H9 (cell line): ENCODE measurements around the gene PNPO. TPM values are rescaled to one million over a fixed set of nuclear protein-coding genes. Genes with fewer than 3 reads are reported as not detected.

Experiments used
- DNase-seq: peaks from one replicate; pipeline ENCODE4 v3.0.0-alpha.2; 2017
- H2AFZ ChIP-seq: one replicate; pipeline ENCODE4 v1.6.1; 2013; ENCODE audit warnings: mild to moderate bottlenecking, low read length, control low read depth, moderate library complexity
- H2AK5ac ChIP-seq: 2 replicates; pipeline ENCODE4 v1.6.1; 2013; ENCODE audit warnings: low read length, control low read depth, mixed read lengths; ENCODE audit not compliant: insufficient read length
- H2BK120ac ChIP-seq: one replicate; pipeline ENCODE4 v1.6.1; 2013; ENCODE audit warnings: low read depth, mild to moderate bottlenecking, low read length, control low read depth, inconsistent platforms; ENCODE audit not compliant: poor library complexity, severe bottlenecking
- H2BK12ac ChIP-seq: 2 replicates; pipeline ENCODE4 v1.6.1; 2013; ENCODE audit warnings: low read length, control low read depth, mixed read lengths, low read depth; ENCODE audit not compliant: insufficient read length
- H2BK15ac ChIP-seq: 2 replicates; pipeline ENCODE4 v1.6.1; 2013; ENCODE audit warnings: low read depth, low read length, control low read depth
- H2BK20ac ChIP-seq: one replicate; pipeline ENCODE4 v1.6.1; 2013; ENCODE audit warnings: low read depth, mild to moderate bottlenecking, low read length, control low read depth, inconsistent platforms; ENCODE audit not compliant: poor library complexity, severe bottlenecking
- H2BK5ac ChIP-seq: 2 replicates; pipeline ENCODE4 v1.6.1; 2013; ENCODE audit warnings: low read length, control low read depth, mixed read lengths; ENCODE audit not compliant: insufficient read length
- H3K14ac ChIP-seq: 2 replicates; pipeline ENCODE4 v1.6.1; 2013; ENCODE audit warnings: low read length, control low read depth; ENCODE audit not compliant: insufficient read depth
- H3K18ac ChIP-seq: 2 replicates; pipeline ENCODE4 v1.6.1; 2013; ENCODE audit warnings: low read depth, mild to moderate bottlenecking, mixed read lengths, low read length, control low read depth; ENCODE audit not compliant: insufficient read length
- H3K23ac ChIP-seq: 2 replicates; pipeline ENCODE4 v1.6.1; 2013; ENCODE audit warnings: low read length, control low read depth, mixed read lengths, low read depth; ENCODE audit not compliant: insufficient read length
- H3K23me2 ChIP-seq: 2 replicates; pipeline ENCODE4 v1.6.1; 2013; ENCODE audit warnings: low read depth, mild to moderate bottlenecking, mixed read lengths, low read length, control low read depth; ENCODE audit not compliant: insufficient read length, poor library complexity, severe bottlenecking
- H3K27ac ChIP-seq: 2 replicates; pipeline ENCODE4 v1.5.1; 2013; ENCODE audit warnings: low read length, control low read depth, mixed read lengths, low read depth; ENCODE audit not compliant: insufficient read length
- H3K27me3 ChIP-seq: 2 replicates; pipeline ENCODE4 v1.6.1; 2013; ENCODE audit warnings: low read length, control low read depth, inconsistent platforms; ENCODE audit not compliant: insufficient read depth
- H3K4ac ChIP-seq: 2 replicates; pipeline ENCODE4 v1.6.1; 2013; ENCODE audit warnings: low read depth, mild to moderate bottlenecking, control low read depth, inconsistent platforms, low read length, moderate library complexity
- H3K4me1 ChIP-seq: 2 replicates; pipeline ENCODE4 v1.6.1; 2013; ENCODE audit warnings: low read length, control low read depth, inconsistent platforms; ENCODE audit not compliant: insufficient read depth
- H3K4me2 ChIP-seq: 2 replicates; pipeline ENCODE4 v1.6.1; 2013; ENCODE audit warnings: low read length, control low read depth, mixed read lengths; ENCODE audit not compliant: insufficient read length, insufficient read depth
- H3K56ac ChIP-seq: 2 replicates; pipeline ENCODE4 v1.6.1; 2013; ENCODE audit warnings: low read depth, mild to moderate bottlenecking, mixed read lengths, low read length, control low read depth; ENCODE audit not compliant: insufficient read length
- H3K79me1 ChIP-seq: 2 replicates; pipeline ENCODE4 v1.6.1; 2013; ENCODE audit warnings: low read depth, mild to moderate bottlenecking, moderate library complexity, low read length, control low read depth, inconsistent platforms; ENCODE audit not compliant: insufficient read depth, poor library complexity, severe bottlenecking
- H3K79me2 ChIP-seq: 2 replicates; pipeline ENCODE4 v1.6.1; 2013; ENCODE audit warnings: low read length, control low read depth, inconsistent platforms; ENCODE audit not compliant: insufficient read depth
- H3K9ac ChIP-seq: 2 replicates; pipeline ENCODE4 v1.6.1; 2013; ENCODE audit warnings: low read length, control low read depth, mixed read lengths; ENCODE audit not compliant: insufficient read length; ENCODE audit errors: extremely low read depth
- H3K9me3 ChIP-seq: one replicate; pipeline ENCODE4 v1.6.1; 2013; ENCODE audit warnings: low read depth, low read length, inconsistent platforms; ENCODE audit not compliant: control insufficient read depth
- H3T11ph ChIP-seq: one replicate; pipeline ENCODE4 v1.6.1; 2013; ENCODE audit warnings: mild to moderate bottlenecking, low read length, control low read depth, inconsistent platforms
- H4K20me1 ChIP-seq: one replicate; pipeline ENCODE4 v1.6.1; 2013; ENCODE audit not compliant: control insufficient read depth, insufficient read length, insufficient read depth
- H4K5ac ChIP-seq: 2 replicates; pipeline ENCODE4 v1.6.1; 2013; ENCODE audit warnings: low read depth, mild to moderate bottlenecking, mixed read lengths, low read length, control low read depth; ENCODE audit not compliant: insufficient read length
- H4K8ac ChIP-seq: replicated peaks from 2 replicates; pipeline ENCODE4 v1.6.1; 2013; ENCODE audit warnings: low read length, control low read depth, mixed read lengths, low read depth; ENCODE audit not compliant: insufficient read length
- H4K91ac ChIP-seq: 2 replicates; pipeline ENCODE4 v1.6.1; 2013; ENCODE audit warnings: low read depth, mild to moderate bottlenecking, moderate library complexity, mixed read lengths, low read length, control low read depth; ENCODE audit not compliant: insufficient read length
- H3K27ac Mint-ChIP-seq, 3 experiments: 2 replicates in 2 of 3; 3 replicates in 1 of 3; pipeline ENCODE4 v1.8.0; 2020 to 2021; ENCODE audit warnings: mixed read lengths in 3 of 3, mild to moderate bottlenecking in 1 of 3, moderate library complexity in 1 of 3
- H3K27me3 Mint-ChIP-seq: 2 replicates; pipeline ENCODE4 v1.8.0; 2021; ENCODE audit warnings: low read depth, mild to moderate bottlenecking, moderate library complexity, mixed read lengths
- H3K36me3 Mint-ChIP-seq, 3 experiments: 2 replicates in 2 of 3; 3 replicates in 1 of 3; pipeline ENCODE4 v1.8.0; 2020 to 2021; ENCODE audit warnings: low read depth in 3 of 3, mixed read lengths in 3 of 3; ENCODE audit not compliant: insufficient read depth in 1 of 3
- H3K4me1 Mint-ChIP-seq, 2 experiments: 2 replicates each; pipeline ENCODE4 v1.8.0; 2020; ENCODE audit warnings: mixed read lengths in 2 of 2
- H3K4me3 Mint-ChIP-seq, 2 experiments: 2 replicates in 1 of 2; 3 replicates in 1 of 2; pipeline ENCODE4 v1.8.0; 2020 to 2021; ENCODE audit warnings: mild to moderate bottlenecking in 2 of 2, mixed read lengths in 2 of 2, moderate library complexity in 1 of 2
- H3K9me3 Mint-ChIP-seq, 2 experiments: 2 replicates in 1 of 2; 3 replicates in 1 of 2; pipeline ENCODE4 v1.8.0; 2020; ENCODE audit warnings: mild to moderate bottlenecking in 2 of 2, mixed read lengths in 2 of 2, moderate library complexity in 1 of 2
- CTCF ChIP-seq: fragments of 200-600 bp; sonication (generic); conservative IDR thresholded peaks from 3 replicates; pipeline ENCODE4 v1.8.0; 2021; ENCODE audit warnings: antibody characterized with exemption, mild to moderate bottlenecking
- WGBS: extraction: QIAGEN DNeasy Blood & Tissue Kit; methylation state at CpG from one replicate; pipeline ENCODE4 v1.1.7; 2013; ENCODE audit warnings: missing lambda C conversion rate, low lambda C conversion rate, mixed read lengths; ENCODE audit not compliant: insufficient read length; ENCODE audit errors: extremely low coverage; 5-methylcytosine and 5-hydroxymethylcytosine counted together
- total RNA-seq: library from RNA; stranded (reverse); gene quantifications from 2 replicates; pipeline ENCODE4 v1.2.1, GENCODE V29; 2021

PNPO gene
- total RNA-seq, 1 experiment from 2014 or later: 6.7 TPM

- no peak overlapping the region for H3K56ac ChIP-seq
- no peak overlapping the region for H3K4ac ChIP-seq
- WGBS: no CpG with 5 or more reads among the region's 3 CpGs
- H4K20me1 ChIP-seq: no peaks in the 10 kb centered on the region
- Mint-ChIP-seq H3K27ac (no peak overlapping the region), H3K36me3 (peaks cover 13 to 57% (median 44%) of the 10 kb centered on the region in 3 experiments), H3K27me3 (no peaks in the 10 kb centered on the region), H3K9me3 (no peaks in the 10 kb centered on the region), H3K4me1 (no peaks in the 10 kb centered on the region), H3K4me3 (no peak overlapping the region)
- H3K27me3 ChIP-seq: no peaks in the 10 kb centered on the region
- no peaks in the 10 kb centered on the region for H3K4me1 ChIP-seq
- no peaks in the 10 kb centered on the region for H3K79me2 ChIP-seq
- H3K18ac ChIP-seq: no peak overlapping the region
- no peak overlapping the region for H3K27ac ChIP-seq
- H3K23me2 ChIP-seq: no peaks in the 10 kb centered on the region
- no peaks in the 10 kb centered on the region for H3K79me1 ChIP-seq
- no peak overlapping the region for H3K4me2 ChIP-seq
- no peak overlapping the region for H3K23ac ChIP-seq
- H3K14ac ChIP-seq: no peak overlapping the region
- no peak overlapping the region for H4K91ac ChIP-seq
- no peak overlapping the region for H4K8ac ChIP-seq
- no peak overlapping the region for H2AK5ac ChIP-seq
- H2BK15ac ChIP-seq: no peak overlapping the region
- no peak overlapping the region for H2AFZ ChIP-seq
- no peak overlapping the region for H2BK20ac ChIP-seq
- H3K9ac ChIP-seq: no peak overlapping the region
- H3T11ph ChIP-seq: no peak overlapping the region
- no peak overlapping the region for H2BK12ac ChIP-seq
- no peak for TF ChIP-seq CTCF
- H2BK5ac ChIP-seq: no peak overlapping the region
- no peak overlapping the region for H2BK120ac ChIP-seq
- no peak overlapping the region for H4K5ac ChIP-seq
- no peak for DNase-seq
- no peaks in the 10 kb centered on the region for H3K9me3 ChIP-seq
Observed at GRCh38 chr17:47925678-47925988, 15.7 kb upstream of the PNPO start.
